GM21825 (cell line): Measurements from ENCODE around the gene FLT1.
A peak's percentile ranks its signal among the peaks of the same experiment; 100 is the strongest.

Experiments
- ATAC-seq: cut with Tn5 transposase; IDR thresholded peaks from one replicate; pipeline ENCODE4 v1.9.1; 2021; ENCODE audit warnings: mild to moderate bottlenecking, moderate library complexity; ENCODE audit not compliant: unreplicated experiment

The FLT1 gene

GRCh38 chr13:28327373-28328270, 167.3 kb downstream of the FLT1 start:
- ATAC-seq, result no peak

- no peak for ATAC-seq
These were observed 168.9 kb downstream of the FLT1 start for GRCh38 chr13:28326056-28326455.

DNA sequence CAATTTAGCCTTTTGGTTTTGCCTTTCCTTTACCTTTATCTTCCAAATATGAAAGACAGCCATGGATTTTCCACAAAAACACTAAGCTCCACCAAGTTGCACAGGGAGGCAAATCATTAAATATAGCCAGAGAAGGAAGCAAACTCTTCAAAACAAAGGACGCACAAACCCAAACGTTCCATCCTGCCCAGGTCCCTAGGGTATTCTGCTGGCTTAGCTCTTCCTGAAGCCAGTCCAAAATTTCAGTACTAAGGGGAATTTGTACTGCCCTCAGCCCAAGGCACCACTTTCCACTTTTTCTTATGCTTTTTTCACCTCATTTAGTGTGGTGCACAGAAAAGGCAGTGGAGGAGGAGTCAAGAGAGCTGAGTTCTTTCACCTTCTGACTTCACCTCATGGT, 169.9 kb downstream of the FLT1 start:
- no peak for ATAC-seq

DNA sequence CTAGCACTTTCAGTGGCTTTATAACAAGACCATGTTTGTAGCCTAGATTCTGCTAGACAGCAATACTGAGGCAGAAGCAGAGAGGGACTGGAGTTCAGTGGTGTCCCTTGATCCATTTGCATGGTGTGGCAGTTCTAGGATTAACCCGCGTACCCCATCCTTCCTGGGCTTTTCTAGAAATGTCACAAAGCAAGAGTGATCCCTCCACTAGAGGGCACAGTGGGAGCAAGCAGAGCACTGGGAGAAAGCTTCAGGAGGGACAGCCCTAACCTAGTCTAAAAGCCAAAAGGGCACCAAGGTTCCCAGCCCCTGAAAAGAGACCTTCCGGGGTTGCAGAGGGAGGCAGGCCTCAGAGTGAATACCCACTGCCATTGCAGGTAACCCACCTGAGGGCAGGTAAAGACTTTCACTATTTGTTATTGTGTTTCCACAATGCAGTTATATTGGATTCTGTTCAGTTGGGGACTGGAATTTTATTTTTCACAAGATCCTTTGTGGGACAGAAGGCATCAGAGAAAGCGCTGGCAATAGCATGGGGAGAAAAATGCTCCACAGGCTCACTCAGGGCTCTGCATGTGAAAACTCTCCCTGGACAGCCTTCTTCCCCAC, 170.6 kb downstream of the FLT1 start:
- ATAC-seq, result peak; percentile 70

DNA sequence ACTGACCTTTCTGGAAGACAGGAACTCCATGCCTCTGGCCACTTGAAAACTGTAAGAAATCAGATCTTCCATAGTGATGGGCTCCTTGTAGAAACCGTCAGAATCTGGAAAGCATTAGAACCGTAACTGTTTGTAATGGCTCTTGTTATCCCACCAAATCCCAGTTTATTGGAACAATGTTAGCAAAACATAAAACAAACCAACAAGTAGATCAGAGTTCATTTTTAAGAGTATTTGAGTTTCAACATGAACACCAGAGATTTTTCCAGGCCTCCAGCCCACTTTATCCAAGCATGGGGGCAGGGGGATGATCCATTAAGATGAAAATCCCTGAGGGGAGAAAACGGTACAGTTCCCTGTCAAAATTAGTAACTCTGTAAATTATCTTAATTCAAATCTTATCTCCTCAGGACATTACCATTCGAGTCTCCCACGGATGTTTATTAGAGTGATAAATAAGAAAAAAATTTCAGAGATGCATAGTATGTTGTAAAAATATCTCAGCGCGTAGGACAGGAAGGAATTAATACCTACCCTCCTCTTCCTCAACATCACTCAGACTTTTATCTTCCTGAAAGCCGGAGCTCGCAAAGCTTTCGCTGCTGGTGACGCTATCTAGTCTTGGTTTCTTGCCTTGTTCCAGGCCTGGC, 172.5 kb downstream of the FLT1 start:
- no peak for ATAC-seq

- ATAC-seq, result no peak
These were observed 173.2 kb downstream of the FLT1 start for GRCh38 chr13:28321756-28322155.

DNA sequence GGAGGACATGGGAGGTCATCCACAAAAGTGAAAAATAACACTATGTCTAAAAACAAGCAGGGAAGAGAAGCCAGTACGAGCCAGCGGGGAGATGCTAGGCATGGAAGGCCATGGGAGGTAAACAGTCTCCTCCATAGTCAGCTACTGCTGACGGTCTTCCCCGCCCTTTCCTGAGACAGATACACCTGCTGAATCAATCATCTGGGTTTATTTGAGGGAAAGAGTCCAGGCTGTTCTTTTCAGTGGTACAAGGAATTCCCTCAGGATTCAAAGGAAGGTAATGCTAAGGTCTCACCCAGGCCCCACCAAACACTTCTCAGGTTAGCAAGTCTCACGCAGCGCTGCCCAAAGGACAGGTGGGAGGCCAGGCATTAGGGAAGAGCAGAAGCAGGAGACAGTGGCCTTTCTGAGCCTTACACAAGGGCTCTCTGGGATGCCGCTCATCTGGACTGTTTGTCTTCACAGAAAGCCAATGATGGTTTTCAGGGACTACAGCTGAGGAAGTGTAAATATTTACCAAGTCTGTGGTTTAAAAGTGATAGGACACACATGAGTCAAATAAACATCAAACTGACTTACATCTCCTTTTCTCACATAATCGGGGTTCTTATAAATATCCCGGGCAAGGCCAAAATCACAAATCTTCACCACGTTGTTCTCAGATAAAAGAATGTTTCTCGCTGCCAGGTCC, 173.9 kb downstream of the FLT1 start:
- ATAC-seq, result no peak

DNA sequence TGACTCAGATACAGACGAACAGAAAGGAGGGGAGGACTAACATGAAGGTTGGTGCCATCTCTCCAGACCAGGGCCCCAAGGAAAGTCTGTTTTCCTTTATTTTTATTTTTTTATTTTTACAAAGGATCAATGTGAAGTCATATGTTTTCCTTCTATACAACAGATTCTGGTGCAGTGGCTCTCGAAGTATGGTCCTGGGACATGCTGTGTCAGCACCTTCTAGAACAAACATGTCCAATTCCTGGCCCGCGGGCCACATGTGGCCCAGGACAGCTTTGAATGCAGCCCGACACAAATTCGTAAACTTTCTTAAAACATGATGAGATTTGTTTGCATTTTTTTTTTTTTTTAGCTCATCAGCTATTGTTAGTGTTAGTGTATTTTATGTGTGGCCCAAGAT, 174.7 kb downstream of the FLT1 start:
- no peak for ATAC-seq

DNA sequence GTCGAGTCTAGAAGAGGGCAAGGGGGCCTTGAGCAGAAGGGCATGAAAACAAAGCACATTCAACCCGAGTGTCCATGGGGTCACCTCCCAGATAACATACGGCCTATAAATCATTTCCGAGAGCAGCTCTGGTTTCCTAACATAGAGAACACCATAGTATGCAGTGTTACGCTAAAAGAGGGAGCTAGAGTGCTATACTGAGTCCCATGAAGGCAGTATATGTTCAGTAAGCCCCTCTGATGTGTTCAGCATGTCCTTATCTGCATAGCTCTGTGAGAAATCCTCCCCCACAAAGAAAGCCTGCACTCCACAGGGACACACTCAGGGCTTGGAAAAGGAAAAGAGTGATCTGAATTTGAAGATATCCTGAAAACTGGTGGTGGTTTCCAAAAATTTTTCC, 175.4 kb downstream of the FLT1 start:
- ATAC-seq, result no peak

- no peak for ATAC-seq
These were observed 176.4 kb downstream of the FLT1 start for GRCh38 chr13:28318496-28318895.

DNA sequence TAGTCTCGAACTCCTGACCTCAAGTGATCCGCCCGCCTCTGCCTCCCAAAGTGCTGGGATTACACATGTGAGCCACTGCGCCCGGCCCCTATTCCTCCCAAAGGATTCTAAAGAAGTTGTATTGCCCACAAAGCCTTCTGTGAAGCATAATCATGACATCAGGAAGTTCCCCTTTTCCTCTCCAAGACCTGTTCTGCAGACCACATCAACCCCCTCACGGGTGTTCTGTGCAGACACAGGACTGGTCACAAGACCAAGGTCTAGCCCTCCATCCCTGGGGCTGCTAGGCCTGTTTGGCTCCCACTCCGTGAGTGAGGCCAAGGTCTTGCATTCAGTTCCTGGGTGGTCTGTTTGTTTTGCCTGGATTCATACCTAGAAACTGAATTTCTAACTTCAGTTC, 178.1 kb downstream of the FLT1 start:
- ATAC-seq, result no peak

DNA sequence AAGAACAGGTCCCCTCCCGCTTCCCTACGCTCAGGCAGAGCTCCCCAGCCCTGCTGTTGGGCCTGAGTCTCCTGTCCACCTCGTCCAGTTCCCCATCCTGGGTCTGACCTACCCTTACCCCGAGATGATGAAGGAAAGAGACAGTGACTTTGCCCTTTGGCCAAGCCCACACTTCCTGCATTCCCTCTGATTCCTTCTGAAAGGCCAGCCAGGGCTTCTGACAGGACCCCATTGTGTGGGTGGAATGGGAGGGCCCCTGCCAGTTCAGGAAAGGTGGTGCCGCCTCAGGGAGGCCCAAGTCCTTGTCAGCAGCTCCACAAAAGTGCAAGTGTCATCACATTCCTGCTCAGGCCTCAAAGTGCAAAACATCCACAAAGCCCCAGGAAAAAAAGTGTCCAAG, 178.8 kb downstream of the FLT1 start:
- no peak for ATAC-seq

DNA sequence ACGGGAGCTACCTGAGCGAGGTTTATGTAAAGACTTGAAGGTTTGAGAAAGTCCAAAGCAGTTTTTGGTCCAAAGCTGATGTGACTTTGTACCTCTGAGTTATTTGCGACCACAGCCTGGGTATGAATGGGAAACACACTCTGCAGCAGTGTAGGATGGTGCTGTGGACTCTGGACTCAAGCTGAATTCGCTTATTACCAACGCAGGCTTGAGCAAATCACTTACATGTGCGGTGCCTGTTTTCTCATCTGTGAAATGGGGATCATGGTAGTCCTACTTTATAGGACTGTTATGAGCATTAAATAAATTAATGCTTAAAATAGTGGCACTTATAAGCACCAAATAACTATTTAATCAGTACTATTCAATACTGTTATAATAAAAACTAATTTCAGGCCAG, 180.0 kb downstream of the FLT1 start:
- no peak for ATAC-seq

DNA sequence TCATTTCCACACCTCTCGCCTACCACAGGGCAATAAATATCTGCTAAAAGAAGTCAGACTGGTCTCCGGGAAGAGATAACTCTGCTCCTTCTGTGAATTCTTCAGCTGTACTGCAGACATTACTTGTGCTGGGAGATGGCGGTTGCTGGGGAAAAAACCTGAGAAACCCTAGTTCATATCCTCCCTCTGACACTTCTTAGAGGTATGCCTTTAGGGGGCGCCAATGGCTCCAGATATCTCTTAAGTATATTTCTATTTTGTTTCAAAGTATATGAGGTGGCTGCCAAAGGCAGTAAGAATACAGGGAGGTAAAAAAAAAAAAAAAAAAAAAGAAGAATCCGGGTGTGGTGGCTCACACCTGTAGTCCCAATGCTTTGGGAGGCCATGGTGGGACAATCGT, 181.3 kb downstream of the FLT1 start:
- no peak for ATAC-seq

DNA sequence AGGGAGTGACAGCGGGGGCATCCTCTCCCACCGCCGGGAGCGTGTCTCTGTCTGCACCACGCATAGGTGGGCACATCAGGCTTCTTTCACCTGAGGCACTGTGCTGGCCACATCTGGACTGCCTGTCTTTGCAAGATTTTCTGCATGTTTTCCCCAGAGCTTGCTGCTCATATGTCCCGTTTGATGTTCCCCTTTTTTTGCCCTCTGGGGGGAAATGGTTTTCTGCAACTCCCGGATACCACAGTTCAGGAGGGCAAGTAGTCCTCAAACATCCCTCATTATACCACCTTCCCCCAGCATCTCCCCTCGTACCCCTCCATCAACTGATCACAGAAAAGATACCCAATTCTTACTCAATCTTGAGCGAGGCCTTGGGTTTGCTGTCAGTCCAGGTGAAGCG, 188.6 kb downstream of the FLT1 start:
- no peak for ATAC-seq

DNA sequence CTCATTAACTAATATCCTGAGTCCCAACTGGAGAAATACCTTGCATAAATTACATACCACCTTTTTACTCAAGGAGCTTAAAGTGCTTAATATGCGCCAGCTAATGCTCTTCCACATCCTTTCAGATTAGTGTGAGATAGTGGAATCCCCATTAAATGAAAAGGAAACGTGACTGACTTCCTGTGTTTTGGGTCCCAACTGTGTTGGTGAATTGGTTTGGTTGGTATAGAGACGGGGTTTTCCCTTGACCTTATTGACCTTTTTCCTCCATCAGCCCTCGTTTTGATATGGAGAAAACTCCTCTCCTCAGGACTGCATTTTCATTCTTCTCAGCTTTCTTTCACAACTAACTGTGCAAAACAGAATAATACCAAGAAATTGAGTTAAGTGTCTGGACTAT, 193.1 kb downstream of the FLT1 start:
- no peak for ATAC-seq

DNA sequence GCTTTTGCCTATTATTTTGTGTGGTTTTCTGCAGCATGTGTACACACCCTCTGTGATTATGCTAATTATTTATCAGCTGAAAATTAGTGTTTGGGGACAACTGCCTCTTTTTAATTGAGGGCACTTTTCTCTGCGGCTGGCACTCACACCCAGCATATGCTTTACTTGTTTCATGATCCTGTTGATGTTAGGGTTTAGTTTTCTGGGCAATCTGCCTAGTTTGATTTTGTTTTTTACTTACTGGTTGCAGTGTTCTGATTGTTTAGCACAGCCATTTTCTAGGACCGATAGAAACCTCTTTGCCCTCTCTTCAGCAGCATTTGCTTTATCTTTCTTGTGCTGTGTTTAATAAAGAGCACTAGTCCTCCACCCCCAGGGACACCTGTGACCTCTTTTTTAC, 195.0 kb downstream of the FLT1 start:
- no peak for ATAC-seq

- no peak for ATAC-seq
These were observed 197.6 kb downstream of the FLT1 start for GRCh38 chr13:28297341-28297740.

- ATAC-seq, result no peak
These were observed 208.7 kb downstream of the FLT1 start for GRCh38 chr13:28286263-28286662.

DNA sequence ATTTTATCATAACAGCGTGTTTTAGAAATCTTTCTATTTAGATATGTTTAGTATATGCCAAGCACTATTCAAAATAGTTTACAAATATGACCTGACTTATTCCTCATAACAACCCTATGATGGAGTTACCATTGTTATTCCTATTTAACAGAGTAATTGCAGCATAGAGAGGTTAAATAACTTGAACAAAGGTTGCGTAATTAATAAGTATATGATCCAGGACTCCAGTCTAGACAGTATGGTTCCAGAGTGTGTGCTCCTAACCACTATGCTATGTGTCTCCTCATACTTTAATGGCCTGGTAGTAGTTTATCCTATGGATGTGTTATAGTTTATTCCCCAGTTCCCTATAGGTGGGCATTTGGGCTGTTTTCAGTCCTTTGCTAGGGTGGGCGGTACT, 211.3 kb downstream of the FLT1 start:
- no peak for ATAC-seq

- no peak for ATAC-seq
These were observed 212.5 kb downstream of the FLT1 start for GRCh38 chr13:28282451-28282850.
